Measurements from ENCODE around the gene MS4A10.

DNA sequence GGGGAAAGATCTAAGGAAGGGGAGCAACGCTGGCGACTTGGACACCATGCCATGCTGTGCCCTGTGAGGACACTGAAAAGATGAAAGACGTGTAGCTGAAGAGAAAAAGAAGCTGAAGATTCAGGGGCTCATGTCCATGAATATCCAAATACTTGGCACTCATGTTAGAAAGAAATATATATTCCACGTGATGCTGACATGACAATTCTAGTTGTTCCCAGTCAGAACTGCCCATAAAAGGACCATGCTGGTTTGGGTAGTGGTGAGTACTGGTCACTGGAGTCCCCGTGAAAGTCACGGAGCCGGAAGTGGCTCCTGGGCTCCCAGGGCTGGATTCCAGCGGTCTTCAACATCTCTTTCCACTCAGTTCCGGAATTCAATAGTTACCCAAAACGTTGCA is 18.6 kb upstream of the MS4A10 start:
- no peak for TF ChIP-seq POLR2AphosphoS5 (IDR thresholded peaks at IDR 0.05; ENCODE audit: low read depth, low read length)
- no peak for TF ChIP-seq SIN3A (IDR thresholded peaks at IDR 0.05; ENCODE audit: borderline replicate concordance, insufficient read depth, low read length)
- no peak for TF ChIP-seq TAF1 (IDR thresholded peaks at IDR 0.05; ENCODE audit: borderline replicate concordance, insufficient read depth, low read length)
- TF ChIP-seq REST (IDR thresholded peaks at IDR 0.05; ENCODE audit: insufficient read depth in 1 of 2, low read depth in 2 of 2, low read length in 2 of 2): no peak
- no peak for TF ChIP-seq FOXP2 (optimal IDR thresholded peaks at IDR 0.05; ENCODE audit: borderline replicate concordance, extremely low read depth, extremely low read length, insufficient read depth)
